HFFc6 (cell line): ENCODE results near the gene SSTR3. TPM values are rescaled to one million over a fixed set of nuclear protein-coding genes. Genes with fewer than 3 reads are reported as not detected.
"Not testable (repeated sequence)": the region's sequence is repeated elsewhere in the genome, so short reads cannot be mapped to it uniquely, and the experiment has no call there.

ENCODE experiments used
- DNase-seq: peaks from one replicate; pipeline ENCODE4 v3.0.0-alpha.2; 2018
- H3K27ac Mint-ChIP-seq: 2 replicates; pipeline ENCODE4 v1.8.0; 2020; ENCODE audit warnings: mild to moderate bottlenecking, mixed read lengths
- H3K27me3 Mint-ChIP-seq: 2 replicates; pipeline ENCODE4 v1.8.0; 2021; ENCODE audit warnings: mild to moderate bottlenecking, moderate library complexity, mixed read lengths; ENCODE audit not compliant: insufficient read depth
- H3K36me3 Mint-ChIP-seq: 2 replicates; pipeline ENCODE4 v1.8.0; 2021; ENCODE audit warnings: low read depth, mixed read lengths
- H3K4me1 Mint-ChIP-seq: 2 replicates; pipeline ENCODE4 v1.8.0; 2020; ENCODE audit warnings: low read depth, mixed read lengths
- H3K4me3 Mint-ChIP-seq: 2 replicates; pipeline ENCODE4 v1.8.0; 2020; ENCODE audit warnings: mild to moderate bottlenecking, moderate library complexity, mixed read lengths
- H3K9me3 Mint-ChIP-seq: 2 replicates; pipeline ENCODE4 v1.8.0; 2020; ENCODE audit warnings: mild to moderate bottlenecking, mixed read lengths
- total RNA-seq, 6 experiments: library from RNA; stranded (reverse); fragmentation: NEBNext Ultra II Directional; extraction: Animal tissue kit (Norgen Biotek cat#: 25700); gene quantifications; 2 replicates in 1 of 6; 3 replicates in 5 of 6; pipeline ENCODE4 v1.2.3, GENCODE V29; 2021
- TF ChIP-seq, protein P1 (sequence below): fragments of 200-600 bp; sonication (generic); IDR thresholded peaks from 2 replicates; pipeline ENCODE4 v1.5.0; 2021; ENCODE audit warnings: antibody characterized with exemption, mild to moderate bottlenecking

SSTR3 gene
- total RNA-seq, 6 experiments from 2014 or later: not detected

DNA sequence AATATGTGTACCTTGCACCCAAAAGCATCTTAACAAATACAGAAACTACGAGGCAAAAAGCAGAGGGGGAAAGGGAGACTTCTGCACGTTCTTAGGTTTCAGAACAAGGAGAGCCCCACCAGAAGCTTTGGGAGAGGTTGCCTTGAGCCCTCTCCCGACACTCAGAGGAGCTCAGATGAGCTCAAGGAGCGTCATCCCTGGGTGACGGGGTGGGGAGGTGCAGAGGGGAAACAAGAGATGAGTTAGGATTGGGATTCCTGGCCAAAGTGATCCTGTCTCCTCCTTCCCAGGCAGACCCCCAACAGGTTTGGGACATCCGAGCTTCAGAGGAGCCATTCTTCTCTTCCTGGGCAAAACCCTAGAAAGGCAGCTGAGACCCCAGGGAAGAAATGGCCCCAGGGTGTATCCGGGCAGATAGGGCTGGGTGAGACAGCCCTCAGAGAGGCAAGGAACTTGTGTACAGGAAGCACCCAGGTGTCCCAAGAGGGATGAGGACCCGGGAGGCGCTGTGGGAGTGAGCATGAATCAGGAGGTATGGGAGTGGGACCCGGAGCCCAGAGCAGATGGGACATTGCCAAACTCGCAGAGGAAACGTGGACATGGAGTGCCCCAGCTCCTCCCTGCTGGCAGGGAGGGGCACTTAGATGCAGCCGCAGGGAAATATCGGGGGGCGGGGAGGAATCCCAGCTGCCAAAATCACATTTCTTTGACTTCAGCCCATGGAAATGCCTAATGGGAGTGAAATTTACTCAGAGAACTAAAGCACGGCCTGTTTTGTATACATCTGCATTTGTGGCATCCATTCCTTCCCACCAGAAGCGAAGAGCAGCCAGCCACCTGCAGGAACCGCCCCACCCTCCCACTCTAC, 36.6 kb downstream of the SSTR3 start:
- H3K4me3 Mint-ChIP-seq: peak overlapping the region; percentile 80
- TF ChIP-seq, protein P1, sequence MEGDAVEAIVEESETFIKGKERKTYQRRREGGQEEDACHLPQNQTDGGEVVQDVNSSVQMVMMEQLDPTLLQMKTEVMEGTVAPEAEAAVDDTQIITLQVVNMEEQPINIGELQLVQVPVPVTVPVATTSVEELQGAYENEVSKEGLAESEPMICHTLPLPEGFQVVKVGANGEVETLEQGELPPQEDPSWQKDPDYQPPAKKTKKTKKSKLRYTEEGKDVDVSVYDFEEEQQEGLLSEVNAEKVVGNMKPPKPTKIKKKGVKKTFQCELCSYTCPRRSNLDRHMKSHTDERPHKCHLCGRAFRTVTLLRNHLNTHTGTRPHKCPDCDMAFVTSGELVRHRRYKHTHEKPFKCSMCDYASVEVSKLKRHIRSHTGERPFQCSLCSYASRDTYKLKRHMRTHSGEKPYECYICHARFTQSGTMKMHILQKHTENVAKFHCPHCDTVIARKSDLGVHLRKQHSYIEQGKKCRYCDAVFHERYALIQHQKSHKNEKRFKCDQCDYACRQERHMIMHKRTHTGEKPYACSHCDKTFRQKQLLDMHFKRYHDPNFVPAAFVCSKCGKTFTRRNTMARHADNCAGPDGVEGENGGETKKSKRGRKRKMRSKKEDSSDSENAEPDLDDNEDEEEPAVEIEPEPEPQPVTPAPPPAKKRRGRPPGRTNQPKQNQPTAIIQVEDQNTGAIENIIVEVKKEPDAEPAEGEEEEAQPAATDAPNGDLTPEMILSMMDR: no peak

DNA sequence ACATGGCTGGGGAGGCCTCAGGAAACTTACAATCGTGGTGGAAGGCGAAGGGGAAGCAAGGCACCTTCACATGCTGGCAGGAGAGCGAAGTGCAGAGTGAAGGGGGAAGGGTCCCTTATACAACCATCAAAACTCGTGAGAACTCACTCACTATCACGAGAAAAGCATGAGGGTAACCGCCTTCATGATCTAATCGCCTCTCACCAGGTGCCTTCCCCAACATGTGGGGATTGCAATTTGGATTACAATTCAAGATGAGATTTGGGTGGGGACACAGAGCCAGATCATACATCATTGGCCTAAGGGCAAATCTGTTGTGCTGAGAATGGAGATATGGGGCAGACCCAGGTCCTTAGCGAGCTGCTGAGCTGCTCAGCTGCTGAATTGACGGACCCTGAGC, 37.3 kb downstream of the SSTR3 start:
- peaks cover 35% of the 10 kb centered on the region for H3K4me1 Mint-ChIP-seq
- no peaks in the 10 kb centered on the region for H3K36me3 Mint-ChIP-seq
- no peak overlapping the region for H3K4me3 Mint-ChIP-seq
- DNase-seq: no peak
- TF ChIP-seq, protein P1: no peak
- H3K27ac Mint-ChIP-seq: peak overlapping the region; percentile 10; the same call in 1 of the 2 replicates
- no peaks in the 10 kb centered on the region for H3K9me3 Mint-ChIP-seq
- H3K27me3 Mint-ChIP-seq: peaks cover 23% of the 10 kb centered on the region

More for the DNA sequence above, 36.6 kb downstream of the SSTR3 start:
- Mint-ChIP-seq H3K27ac (peak overlapping the region; percentile 96), H3K27me3 (peaks cover 22% of the 10 kb centered on the region), H3K36me3 (no peaks in the 10 kb centered on the region), H3K9me3 (no peaks in the 10 kb centered on the region), H3K4me1 (peaks cover 35% of the 10 kb centered on the region)
- DNase-seq: no peak

DNA sequence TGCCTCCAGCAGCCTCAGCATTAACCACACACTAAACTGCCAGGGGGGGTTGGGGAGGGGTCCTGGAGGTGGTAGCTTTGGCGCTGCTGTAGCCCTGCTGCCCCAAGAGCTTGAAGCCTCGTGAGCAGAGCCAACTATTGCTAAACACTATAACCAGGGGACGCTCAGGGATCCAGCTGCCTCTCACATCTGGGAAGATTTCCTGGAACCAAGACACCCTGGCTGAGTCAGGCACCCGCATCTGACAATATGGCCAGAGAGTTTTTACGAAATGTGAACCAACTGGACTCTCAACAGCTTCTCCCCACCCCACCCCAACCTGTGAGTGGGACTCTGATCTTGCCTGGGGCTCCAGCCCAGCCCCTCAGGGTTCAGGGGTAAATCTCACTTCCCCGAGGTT, 38.6 kb downstream of the SSTR3 start:
- TF ChIP-seq, protein P1: no peak
- Mint-ChIP-seq H3K4me3 (no peak overlapping the region), H3K27me3 (peaks cover 24% of the 10 kb centered on the region), H3K4me1 (peaks cover 32% of the 10 kb centered on the region), H3K9me3 (no peaks in the 10 kb centered on the region), H3K36me3 (no peaks in the 10 kb centered on the region), H3K27ac (no peak overlapping the region)
- no peak for DNase-seq

DNA sequence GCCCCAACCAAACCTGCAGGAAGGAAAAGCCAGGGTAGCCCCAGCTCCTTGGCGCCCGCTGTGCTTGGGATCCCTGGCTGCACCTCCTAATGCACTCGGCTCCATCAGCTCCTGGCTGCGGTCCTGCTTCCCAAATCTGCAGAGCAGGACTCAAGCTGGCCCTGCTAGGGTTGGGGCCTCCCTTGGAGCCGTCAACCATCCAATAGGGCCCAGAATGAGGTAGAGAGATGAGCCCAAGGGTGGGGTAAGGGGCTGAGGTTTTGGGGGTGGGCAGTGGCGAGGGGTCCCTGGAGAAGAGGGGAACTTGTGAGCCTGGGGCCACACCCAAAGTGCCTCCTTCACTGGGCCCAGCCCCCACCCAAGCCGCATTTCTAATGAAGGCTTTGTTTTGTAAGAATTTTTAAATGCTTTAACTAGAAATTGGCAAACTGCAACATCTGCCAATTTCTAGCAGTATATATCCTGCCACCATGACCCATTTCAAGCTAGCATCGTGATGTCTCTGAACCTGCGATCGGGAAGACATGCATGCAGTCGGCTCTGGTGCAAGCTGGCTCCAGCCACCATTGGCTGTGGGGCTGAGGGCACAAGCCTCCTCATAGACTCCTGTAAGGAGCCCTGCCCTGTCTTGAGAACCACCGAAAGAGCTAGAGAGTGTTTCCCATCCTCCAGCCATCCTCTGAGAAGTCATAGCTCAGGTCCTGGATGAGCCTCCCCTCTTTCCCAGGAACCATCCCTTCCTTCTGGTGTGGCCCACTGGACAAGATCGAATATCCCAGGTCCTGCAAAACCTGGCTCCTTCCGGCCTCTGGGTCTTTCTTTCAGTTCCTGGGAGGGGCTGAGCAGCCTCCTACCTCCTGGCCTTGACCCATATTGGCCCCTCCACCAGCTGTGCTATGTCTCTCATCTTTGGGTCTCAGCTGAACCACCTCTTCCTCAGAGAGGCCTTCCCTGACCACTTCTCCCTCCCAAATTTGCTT, 39.7 kb downstream of the SSTR3 start:
- DNase-seq: no peak
- Mint-ChIP-seq H3K4me1 (peaks cover 21% of the 10 kb centered on the region), H3K9me3 (no peaks in the 10 kb centered on the region), H3K27me3 (peaks cover 28% of the 10 kb centered on the region), H3K36me3 (no peaks in the 10 kb centered on the region), H3K27ac (no peak overlapping the region), H3K4me3 (no peak overlapping the region)
- TF ChIP-seq, protein P1: no peak

DNA sequence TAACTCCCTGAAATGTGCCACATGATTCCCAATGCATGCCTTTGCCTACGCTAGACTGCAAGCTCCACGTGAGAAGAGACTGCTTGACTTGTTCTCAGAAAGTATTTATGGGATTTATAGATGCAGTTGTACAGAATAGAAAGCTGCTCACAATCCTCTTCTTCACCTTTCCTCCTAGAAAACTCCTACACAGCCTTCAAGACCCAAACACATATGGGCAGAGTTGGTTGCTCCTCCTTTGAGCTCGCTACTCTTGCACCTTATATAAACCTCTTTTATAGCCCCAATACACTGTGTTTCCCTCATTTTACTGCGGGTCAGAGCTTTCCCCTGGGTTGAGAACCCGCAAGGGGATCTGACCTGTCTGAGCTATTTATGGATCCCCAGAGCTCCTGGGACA, 40.6 kb downstream of the SSTR3 start:
- no peaks in the 10 kb centered on the region for H3K36me3 Mint-ChIP-seq
- no peak for DNase-seq
- H3K27ac Mint-ChIP-seq: no peak overlapping the region
- TF ChIP-seq, protein P1: no peak
- no peak overlapping the region for H3K4me3 Mint-ChIP-seq
- H3K9me3 Mint-ChIP-seq: no peaks in the 10 kb centered on the region
- peaks cover 14% of the 10 kb centered on the region for H3K4me1 Mint-ChIP-seq
- H3K27me3 Mint-ChIP-seq: peaks cover 27% of the 10 kb centered on the region

DNA sequence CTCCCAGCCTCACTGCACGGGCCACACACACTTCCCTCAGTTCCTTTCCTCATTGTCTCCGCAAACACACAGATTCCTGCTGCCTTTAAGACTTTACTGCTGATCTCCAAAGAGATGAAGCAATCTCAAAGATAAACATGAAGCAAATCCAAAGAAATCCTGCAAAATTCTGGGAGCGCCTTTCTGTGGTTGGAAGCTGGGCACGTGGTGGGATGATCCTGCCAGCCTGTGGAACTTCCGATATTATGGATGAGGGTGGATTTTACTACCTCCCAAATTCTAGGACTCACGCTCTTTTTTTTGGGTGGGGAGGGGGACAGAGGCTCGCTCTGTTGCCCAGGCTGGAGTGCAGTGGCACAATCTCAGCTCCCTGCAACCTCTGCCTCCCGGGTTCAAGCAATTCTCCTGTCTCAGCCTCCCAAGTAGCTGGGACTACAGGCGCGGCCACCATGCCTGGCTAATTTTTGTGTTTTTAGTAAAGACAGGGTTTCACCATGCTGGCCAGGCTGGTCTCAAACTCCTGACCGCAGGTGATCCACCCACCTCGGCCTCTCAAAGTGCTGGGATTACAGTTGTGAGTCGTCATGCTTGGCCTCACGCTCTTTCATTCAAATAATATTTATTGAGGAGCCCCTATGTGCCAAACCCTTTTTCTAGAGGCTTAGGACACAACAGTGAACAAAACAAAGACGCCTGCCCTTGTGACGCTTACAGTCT, 41.4 kb downstream of the SSTR3 start:
- peaks cover 26% of the 10 kb centered on the region for H3K27me3 Mint-ChIP-seq
- H3K27ac Mint-ChIP-seq, H3K9me3 Mint-ChIP-seq, H3K4me1 Mint-ChIP-seq, H3K36me3 Mint-ChIP-seq, H3K4me3 Mint-ChIP-seq, DNase-seq: not testable (repeated sequence)
